ENCODE measurements around the gene AIDA.

AIDA gene

GRCh38 chr1:222712253-222713090 lies at the start of gene AIDA, which contains the start of gene BROX:
AIDA (minus strand) TSS chr1:222712491; CDS start chr1:222712317, 174 bp downstream.
BROX (plus strand) TSS chr1:222712564; CDS start chr1:222715700, 3,136 bp downstream.
- FAIRE-seq: no peak
- no peak for TF ChIP-seq CTCF (IDR thresholded peaks at IDR 0.05; ENCODE audit: insufficient read depth, missing control alignments)
- DNase-seq (ENCODE audit: insufficient read length, low spot score): peak; percentile 64

GRCh38 chr1:222761083-222761482 lies 48.8 kb upstream of the AIDA start:
- FAIRE-seq: no peak
- TF ChIP-seq CTCF (IDR thresholded peaks at IDR 0.05; ENCODE audit: insufficient read depth, missing control alignments): no peak
- no peak for DNase-seq (ENCODE audit: insufficient read length, low spot score)

DNA sequence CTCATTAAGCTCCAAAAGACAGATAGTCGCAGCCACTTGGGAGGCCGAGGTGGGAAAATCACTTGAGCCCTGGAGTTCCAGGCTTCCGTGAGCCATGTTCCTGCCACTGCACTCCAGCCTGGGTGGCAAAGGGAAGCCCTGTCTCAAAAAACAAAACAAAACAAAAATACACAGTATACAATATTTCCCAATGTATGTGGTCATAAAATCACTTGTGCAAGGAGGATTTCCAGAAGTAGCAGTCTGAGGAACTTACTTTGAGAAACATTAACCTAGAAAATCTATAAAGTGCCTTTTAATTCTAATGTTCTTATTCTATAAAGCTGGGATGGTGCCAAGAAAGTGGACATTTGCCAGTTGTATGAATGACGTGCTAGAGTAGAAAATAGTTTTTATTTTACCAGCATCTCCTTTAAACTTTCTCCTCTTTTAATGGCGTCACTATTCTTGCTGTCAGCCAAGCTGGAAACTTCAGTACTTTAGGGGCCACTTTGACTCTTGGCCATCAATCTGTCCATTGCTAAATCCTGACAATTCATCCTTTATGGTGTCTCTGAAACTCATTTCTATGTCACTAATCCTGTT lies 47.3 kb upstream of the AIDA start:
- no peak for TF ChIP-seq CTCF (IDR thresholded peaks at IDR 0.05; ENCODE audit: insufficient read depth, missing control alignments)
- no peak for FAIRE-seq
- DNase-seq (ENCODE audit: insufficient read length, low spot score): no peak

GRCh38 chr1:222757646-222758268 lies 45.5 kb upstream of the AIDA start:
- no peak for TF ChIP-seq CTCF (IDR thresholded peaks at IDR 0.05; ENCODE audit: insufficient read depth, missing control alignments)
- DNase-seq (ENCODE audit: insufficient read length, low spot score): no peak
- no peak for FAIRE-seq

- FAIRE-seq (no peak), DNase-seq (ENCODE audit: insufficient read length, low spot score) (no peak)
- no peak for TF ChIP-seq CTCF (IDR thresholded peaks at IDR 0.05; ENCODE audit: insufficient read depth, missing control alignments)
Observed at GRCh38 chr1:222754366-222755139, 42.3 kb upstream of the AIDA start.

DNA sequence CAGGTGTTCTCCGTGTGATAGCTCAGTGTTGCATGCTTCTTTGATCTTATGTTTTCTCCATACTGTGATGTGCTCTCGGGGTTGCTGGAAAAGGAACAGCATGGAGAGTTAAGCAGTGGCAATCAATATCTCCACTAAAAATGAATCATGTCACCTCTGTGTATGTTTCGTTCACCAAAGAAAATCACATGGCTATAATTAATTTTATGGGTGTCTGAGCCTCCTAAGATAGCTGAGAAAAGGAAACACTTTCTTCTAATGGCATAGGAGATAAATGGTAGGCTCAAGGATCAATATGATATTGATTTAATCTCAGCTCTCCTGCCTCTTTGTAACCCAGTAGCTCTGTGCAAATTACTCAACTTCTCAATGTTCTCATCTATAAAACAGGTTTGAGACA lies 39.0 kb upstream of the AIDA start:
- no peak for TF ChIP-seq CTCF (IDR thresholded peaks at IDR 0.05; ENCODE audit: insufficient read depth, missing control alignments)
- DNase-seq (ENCODE audit: insufficient read length, low spot score): no peak
- FAIRE-seq: no peak
